GM21423 (cell line): Measurements from ENCODE around the gene ACTN2.
"Not testable (repeated sequence)": the region's sequence is repeated elsewhere in the genome, so short reads cannot be mapped to it uniquely, and the experiment has no call there.

ENCODE experiments used
- ATAC-seq: cut with Tn5 transposase; IDR thresholded peaks from one replicate; pipeline ENCODE4 v1.9.1; 2021; ENCODE audit warnings: mild to moderate bottlenecking, moderate library complexity; ENCODE audit not compliant: unreplicated experiment

Gene ACTN2

DNA sequence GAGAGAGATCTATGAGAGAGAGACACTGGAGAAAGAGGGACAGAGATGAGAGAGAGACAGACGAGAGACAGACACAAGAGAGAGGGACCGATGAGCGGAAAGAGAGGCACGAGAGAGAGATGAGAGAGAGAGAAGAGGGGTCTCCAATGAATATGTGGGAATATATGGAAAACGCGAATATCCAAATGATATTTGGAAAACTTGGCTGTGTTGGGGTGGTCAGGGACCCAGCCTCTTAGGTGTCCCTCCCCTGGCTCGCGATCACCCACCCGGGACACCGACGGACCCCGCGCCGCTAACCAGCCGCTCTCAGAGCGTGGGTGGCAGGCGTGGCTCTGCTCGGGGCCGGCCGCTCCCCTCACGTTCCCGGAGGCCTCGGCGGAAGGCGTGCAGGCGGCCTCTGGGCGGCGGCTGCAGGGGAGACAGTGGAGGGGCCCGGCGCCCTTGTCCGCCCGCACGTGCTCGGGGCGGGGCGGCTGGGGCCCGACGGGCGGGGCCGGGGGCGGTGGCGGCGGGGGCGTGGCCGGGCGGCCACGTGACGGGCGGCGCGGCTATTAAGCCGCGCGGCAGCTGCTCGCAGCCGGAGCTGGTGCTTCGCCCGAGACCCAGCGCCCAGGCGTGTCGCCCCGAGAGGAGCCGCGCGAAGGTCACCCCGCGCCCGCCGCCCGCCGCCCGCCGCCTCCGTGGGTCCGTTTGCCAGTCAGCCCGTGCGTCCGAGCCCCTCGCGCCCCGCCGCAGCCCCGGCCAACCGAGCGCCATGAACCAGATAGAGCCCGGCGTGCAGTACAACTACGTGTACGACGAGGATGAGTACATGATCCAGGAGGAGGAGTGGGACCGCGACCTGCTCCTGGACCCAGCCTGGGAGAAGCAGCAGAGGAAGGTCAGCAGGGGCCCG, at the start of gene ACTN2:
ACTN2 (plus strand) TSS at position 583 of the 898 bp plus-strand sequence; CDS start at position 758, 175 bp downstream.
- ATAC-seq = peak; percentile 89

DNA sequence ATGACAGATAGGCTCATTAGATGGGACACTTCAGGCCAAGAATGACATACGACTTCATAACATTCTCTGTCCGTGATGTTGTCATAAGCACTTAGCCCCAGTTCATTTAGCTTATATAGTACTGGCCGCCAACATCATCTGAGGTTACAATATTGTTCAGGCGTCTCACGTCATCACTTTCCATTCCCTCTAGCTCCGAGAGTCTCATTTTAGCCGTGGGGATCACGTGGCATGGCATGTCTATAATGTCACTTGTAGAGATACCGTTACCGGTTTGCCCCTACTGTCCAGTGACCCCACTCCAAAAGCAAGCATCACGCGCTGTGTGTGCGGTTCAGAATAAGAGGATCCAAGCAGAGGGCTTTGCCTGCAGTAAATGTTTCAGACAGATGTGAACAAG, 47.4 kb upstream of the ACTN2 start:
- no peak for ATAC-seq

DNA sequence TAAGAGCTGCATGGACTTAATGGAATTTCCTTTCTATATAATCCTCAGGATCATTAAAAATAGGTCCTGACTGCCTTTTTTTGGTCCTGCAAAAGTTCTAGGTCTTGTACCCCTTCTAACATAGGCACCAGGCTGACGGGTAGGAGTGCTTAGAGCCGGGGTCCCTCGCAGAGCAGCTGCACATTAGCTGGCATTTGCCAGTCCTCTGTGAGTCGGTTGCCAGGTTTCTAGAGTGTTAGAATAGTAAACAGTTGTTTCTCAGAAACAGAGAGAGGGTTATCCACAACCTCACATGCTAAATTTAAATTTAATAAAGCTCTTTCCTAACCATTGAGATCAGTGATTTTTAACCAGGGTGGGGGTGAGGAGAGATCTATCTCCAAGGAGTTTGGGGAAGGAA, 46.6 kb upstream of the ACTN2 start:
- ATAC-seq = no peak

DNA sequence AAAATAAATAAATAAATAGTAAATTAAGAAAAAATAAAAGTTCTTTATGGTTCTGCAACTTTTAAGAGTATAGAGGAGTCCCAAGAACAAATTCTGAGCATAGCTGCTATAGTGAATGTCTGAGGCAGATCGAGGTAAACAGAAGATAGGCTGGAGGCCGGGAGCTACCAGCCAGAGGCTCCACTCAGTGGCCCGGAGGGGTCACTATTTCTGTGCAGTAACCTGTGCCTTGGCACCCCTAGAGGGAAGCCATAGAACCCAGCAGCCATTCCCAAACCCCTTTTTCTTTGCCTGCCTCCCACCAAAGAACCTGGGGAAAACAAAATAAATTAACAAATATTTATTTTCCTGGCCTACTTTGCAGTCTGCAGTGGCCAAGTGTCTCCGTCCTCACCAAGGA, 43.5 kb upstream of the ACTN2 start:
- no peak for ATAC-seq

DNA sequence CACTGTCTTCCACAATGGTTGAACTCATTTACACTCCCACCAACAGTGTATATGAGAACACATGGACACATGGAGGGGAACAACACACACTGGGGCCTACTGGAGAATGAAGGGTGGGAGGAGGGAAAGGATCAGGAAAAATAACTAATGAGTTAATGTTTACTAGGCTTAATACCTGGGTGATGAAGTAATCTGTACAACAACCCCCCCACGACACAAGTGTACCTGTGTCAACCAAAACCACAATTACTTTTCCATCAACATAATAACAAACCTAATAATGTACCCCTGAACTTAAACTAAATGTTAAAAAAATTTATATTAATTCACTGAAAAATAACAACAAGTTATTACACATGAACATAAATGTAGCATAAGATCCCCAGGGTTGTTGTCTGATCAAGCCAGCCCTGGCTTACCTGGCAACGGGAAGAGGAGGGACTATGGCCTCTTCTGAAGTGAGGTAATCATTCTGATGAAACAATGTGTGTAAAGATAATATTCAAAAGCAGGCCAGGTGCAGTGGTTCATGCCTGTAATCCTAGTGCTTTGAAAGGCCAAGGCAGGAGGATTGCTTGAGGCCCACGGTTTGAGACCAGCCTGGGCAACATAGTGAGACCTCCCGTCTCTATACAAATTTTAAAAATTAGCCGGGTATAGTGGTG, 41.2 kb upstream of the ACTN2 start:
- no peak for ATAC-seq

DNA sequence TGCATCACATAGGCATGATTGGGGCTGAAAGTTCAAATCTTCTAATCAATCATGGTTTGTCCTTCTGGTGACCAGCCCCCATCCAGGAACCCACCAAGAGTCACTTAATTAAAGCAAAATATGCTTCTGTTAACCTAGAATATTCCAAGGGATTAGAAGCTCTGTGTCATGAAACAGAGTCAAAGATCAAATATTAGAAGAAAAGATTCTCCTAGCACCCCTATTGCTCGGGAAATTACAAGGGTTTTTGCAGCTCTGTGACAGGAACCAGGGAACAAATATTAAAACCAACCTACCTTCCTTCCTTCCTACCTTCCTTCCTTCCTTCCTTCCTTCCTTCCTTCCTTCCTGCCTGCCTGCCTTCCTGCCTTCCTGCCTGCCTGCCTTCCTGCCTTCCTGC, 31.8 kb upstream of the ACTN2 start:
- ATAC-seq = no peak

DNA sequence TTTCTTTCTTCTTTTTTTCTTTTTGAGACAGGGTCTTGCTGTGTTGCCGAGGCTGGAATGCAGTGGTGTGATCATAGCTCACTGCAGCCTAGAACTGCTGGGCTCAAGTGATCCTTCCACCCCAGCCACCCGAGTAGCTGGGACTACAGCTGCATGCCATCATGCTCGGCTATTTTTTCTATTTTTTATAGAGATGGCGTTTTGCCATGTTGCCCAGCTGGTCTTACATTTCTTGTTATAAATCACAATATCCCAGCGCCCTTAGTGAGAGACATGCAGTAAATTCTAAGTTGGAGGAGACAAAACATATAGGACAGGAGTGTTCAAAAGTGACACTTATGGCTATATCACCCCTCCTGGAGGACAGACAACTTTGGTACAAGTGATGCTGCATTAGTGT, 31.3 kb upstream of the ACTN2 start:
- no peak for ATAC-seq

DNA sequence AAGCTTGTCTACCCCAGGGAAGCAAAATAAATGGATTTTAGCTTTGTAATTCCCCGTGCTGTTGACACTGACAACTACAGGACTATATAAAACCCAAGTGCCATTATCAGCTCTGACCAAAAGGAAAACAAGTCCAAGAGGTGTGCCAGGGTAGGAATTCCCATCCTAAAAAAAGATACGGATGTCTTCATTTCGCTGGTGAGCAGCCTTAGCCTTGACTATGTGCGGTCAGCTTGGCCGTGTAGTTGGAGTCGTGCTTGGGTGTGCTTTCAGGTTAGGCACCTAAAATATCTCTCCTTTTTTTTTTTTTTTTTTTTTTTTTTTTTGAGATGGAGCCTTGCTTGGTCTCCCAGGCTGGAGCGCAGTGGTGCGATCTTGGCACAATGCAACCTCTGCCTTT, 28.9 kb upstream of the ACTN2 start:
- no peak for ATAC-seq

DNA sequence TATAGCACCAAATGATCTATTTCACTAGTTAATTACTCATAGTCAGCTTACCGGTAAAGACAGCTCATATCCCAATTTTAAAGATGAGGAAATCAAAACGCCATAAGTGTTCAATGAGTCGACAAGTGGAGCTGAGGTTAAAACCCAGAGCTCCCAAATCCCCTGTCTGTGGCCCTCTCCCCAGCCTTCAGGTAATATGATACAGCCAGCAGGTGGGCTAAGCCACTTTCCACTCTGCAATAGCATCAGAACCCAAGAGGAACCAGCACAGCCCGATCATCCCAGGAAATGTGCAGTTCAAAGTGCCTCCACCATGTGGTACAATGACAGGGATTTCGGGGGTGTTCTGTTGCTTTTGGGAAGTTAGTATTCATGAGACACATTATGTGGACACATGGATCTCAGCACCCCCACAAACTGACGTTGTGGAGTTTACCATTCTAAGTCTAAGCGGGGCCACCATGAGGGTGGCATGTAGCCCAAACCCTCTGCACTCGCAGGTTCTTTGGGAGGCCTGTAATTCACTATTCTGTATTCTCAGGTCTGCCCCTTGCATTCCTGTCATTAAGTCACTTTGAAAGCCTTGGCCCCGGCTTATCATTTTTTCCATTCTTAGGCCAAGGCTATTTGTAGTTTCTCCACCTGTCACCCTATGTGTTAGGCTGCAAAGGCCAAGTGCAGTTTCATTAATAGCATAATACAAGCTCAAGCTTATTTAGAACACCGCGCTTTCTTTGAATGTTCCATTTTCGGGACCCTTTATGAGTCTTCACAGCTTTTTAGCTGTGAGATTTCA, 26.3 kb upstream of the ACTN2 start:
- no peak for ATAC-seq

DNA sequence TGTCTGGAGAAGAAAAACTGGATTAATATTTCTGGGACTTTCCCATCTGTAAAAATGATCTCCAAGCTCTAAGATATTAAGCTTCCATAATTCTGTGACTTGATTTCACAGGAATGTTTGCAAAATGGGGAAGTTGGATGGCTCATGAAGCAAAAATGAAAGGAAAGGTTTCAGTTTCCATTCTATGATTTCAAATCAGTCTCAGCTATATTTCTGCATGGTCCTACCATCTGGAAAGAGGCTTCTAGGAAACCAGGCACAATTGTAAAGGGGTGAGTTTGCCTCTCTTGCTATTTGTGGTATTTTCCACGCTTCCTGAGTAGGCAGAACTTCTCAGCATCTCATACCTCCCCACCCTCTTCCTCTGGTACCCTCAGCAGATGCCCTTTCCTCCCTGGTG, 22.4 kb upstream of the ACTN2 start:
- ATAC-seq = no peak

DNA sequence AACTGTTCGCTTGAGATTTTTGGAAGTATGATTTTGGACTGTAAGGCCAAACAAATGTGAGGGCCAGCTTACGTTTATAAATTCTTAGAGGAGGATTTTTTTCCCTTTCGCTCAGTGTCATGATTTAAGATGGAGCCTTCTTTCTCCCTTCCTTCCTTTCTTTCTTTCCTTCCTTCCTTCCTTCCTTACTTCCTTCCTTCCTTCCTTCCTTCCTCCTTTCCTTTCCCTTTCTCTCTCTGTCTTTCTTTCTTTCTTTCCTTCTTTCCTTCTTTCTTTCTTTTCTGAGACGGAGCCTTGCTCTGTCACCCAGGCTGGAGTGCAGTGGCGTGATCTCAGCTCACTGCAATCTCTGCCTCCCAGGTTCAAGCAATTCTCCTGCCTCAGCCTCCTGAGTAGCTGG, 17.4 kb upstream of the ACTN2 start:
- ATAC-seq = not testable (repeated sequence)

DNA sequence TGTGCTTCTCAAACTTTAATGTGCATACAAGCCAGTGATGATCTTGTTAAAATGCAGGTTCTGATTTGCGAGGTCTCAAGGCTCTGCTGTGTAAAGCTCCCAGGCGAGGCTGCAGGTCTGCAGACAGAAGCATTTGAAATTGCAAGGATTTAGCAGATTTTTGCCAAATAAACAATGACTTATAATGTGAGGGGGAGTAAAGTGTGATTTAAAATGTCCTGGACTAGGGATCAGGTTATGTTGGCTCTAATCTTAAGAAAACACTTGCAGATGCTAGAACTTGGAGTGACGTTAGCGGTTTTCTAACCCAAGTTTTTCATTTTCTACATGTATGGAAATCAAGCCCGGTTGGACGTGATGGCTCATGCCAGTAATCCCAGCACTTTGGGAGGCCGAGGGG, 16.2 kb upstream of the ACTN2 start:
- ATAC-seq = no peak

DNA sequence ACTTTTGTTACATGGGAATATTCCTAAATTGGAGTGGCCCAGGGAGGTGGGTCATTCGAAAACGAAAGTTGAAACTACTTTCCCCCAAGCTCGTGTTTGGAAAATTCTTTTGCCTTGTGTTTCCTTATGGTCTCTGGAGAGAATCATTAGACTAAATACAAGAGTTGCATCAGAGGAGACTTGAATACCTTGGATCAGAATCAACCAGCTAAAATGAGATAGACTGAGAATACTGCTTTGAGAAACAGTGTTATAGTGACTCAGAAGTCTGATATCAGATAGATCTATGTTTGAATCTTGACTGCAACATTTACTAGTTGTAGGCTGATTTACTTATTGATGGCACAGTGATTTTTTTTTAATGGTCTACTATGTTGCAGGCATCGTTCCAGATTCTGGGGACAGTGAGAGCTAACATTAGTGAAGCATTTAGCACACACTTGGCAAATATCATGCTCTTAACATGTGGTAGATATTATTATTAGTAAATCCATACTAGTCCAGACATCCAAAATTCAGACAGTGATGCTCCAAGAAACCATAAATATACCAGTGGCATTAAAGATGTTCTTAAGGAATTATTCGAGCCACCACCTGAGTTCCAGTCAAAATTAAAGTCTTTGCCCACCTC, 12.9 kb upstream of the ACTN2 start:
- ATAC-seq = no peak

DNA sequence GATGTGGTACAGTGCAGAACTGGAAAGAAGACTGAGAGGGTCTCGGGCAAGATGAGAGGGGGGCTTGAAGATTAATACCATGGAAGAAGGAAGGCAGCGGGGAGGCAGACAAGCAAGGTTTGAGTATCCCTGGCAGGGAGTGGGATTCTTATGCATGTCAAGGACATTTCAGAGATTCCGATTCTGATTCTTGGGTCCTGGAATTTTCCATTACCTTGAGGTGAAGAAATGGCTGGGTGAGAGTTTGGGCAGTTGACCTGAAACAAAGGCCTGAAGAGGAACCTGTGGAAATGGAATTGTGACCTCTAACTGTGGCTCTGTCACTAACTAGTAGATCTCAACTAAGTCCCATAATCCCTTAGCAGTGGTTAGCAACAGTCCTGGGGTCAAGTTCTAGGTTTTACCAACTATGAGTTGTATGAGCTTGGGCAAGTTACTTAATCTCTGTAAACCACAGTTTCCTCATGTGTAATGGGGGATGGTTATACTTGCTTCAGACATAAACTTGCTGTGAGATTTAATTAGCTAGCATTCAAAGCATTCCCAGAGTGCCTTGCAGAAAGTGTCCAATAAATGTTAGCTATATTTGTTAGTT, 8.6 kb upstream of the ACTN2 start:
- ATAC-seq = no peak

DNA sequence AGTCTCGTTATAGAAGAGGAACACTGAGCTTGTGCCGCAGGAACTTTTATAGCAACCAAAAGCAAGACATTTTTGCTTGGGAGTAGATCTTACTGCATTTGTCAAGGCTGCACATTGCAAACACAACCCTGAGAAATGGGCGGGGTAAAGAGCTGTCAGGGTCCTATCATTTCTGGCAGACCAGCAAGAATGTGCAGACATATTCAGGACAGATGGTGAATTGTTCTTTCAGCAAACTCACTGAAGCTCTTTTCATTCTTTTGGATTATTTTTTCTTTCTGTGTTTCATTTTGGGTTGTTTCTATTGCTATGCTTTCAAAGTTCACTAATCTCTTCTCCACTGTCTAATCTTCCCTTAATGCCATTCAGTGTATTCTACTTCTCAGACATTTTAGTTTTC, 5.1 kb upstream of the ACTN2 start:
- no peak for ATAC-seq

DNA sequence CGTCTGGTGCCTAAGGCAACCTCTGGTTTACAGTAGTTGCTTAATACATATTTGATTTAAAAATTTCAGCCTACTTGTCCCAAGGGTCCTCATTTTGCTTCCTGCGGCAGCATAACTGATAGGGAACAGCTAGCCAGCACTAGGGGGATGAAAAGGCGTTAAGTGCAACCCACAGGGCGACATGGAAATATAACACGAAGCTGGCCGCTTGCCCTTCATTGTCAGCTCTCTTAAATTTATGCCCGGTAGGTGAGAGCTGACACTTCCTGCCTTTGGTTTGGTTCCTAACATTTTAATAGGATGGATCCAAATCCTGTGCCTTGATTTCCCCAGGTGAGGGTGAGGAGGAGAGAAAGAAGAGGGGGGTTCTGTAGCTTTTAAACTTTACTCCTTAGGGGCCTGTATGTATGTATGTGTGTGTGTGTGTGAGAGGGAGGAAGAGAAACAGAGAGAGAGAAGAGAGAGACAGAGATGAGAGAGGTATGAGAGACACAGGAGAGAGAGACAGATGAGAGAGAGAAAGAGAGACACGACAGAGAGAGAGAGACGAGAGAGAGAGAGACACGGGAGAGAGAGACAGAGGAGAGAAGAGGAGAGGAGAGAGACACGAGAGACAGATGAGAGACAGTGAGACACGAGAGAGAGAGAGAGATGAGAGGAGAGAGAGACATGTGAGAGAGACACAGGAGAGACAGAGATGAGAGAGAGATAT, 938 bp upstream of the ACTN2 start:
- no peak for ATAC-seq

DNA sequence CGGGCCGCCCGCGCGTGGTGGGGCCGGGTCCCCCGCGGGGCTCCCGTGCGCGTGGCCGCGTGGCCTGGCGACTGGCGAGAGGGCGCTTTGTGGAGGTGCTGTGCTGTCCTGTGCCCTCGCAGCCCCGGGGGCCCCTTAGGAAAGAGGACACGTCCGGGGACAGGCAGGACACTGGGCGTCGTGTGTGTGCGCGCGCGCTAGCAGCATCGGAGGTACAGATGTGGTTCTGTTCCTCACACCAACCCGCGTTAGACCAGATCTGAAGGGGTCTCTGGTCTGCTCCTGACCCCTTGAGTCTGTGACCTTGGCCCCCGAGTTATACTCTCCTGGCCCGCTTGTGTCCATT, 489 bp downstream of the ACTN2 start:
- peak; percentile 3 for ATAC-seq

DNA sequence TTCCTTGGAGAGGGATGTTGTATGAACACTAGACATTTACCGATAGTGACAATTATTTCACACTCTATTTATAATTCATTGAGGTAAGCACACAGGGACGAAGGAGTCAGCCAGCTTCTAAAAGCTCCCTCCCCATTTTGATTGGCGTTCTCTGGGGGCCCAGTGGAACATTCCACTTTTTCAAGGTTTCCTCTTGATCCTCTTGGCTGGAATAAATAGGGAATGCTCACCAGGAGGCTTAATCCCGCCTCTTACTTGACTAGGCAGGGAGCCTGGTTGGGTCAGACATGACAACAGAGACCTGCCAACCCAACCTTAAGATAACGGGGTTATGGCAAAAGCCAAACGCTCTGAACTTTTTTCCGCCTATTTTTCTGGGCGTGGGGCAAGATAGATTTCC, 974 bp downstream of the ACTN2 start:
- no peak for ATAC-seq

DNA sequence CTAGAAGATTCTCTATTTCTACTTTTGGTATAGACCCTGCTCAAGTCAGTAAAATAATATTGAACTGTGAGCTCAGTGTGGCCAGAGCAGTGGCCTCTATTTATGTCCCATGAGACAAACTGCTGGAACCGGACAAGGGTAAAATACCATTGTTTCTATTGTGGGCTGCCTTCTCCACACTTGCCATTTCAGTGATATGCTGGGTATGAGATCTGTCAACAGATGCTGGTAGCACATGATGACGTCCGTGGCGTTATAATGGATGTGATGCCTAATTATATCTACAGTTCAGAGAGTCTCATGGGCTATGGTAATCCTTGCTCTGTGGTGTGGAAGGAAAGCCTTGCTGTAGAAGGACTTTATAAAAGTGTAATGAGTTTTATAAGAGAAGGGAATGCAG, 2.4 kb downstream of the ACTN2 start:
- no peak for ATAC-seq
